NCI-H2171 (cell line): ENCODE results near the gene SPAG6.

Experiments used
- DNase-seq: peaks from one replicate; lab custom pipeline; 2025; lab: John Stamatoyannopoulos, UW

The SPAG6 gene

DNA sequence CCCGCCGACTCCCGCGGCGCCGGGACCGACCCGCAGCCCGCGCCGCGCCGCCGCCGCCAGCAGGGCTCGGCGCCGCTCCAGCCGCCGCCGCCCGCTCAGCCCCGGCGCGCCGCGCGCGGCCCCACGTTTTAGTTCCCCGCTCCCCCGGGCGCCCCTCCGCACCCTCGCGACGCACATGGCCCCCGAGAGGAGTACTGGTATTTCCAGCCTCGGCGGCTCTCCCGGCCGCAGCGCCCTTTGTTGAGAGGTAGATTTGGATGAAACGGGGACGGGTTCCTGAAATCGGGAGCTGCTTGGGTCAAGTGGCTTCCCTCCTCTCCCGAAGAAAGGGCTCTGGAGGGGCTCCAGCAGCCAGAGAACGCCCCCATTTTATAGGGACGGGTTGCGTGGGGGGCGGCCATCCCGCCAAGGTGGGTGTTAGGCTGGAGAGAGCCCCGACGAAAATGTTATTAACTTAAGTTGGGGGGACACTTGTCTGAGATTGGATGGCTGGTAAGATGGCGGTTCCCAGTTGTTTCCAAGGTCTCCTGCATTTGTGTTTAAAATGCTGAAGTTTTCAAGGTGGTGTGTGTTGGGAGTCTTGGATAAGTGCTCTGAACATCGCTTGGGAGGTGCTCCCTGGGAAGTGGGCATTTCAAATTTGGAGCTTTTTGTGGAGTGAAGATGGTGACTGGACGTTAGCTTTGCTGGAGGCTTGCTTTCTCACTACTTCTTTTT is 23.2 kb upstream of the SPAG6 start:
- no peak for DNase-seq

GRCh38 chr10:22322641-22323160 is 22.6 kb upstream of the SPAG6 start:
- DNase-seq = no peak

GRCh38 chr10:22323538-22324305 is 21.6 kb upstream of the SPAG6 start:
- no peak for DNase-seq

DNA sequence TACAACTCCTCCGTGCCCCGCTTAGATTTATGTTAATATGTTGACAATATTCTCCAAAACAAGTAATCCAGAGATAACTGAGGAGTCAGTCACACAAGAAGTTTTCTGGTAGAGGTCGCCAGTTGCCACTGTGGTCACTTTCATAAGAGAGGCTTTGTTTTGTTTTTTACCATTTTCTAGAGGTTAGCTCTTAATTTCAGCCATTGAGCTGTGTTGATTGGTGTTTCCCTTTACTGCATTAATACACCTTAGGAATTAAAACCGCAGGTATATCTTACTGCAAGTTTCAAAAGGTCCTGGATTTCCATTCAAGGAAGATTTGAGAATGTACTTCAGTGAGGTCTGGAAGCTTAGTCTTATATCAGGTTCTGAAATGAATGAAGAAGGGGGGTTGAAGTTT is 20.9 kb upstream of the SPAG6 start:
- DNase-seq = no peak

GRCh38 chr10:22324893-22325271 is 20.4 kb upstream of the SPAG6 start:
- DNase-seq = no peak

- no peak for DNase-seq
Measured at GRCh38 chr10:22325272-22326144, 19.8 kb upstream of the SPAG6 start.

GRCh38 chr10:22326145-22326702 is 19.1 kb upstream of the SPAG6 start:
- DNase-seq = no peak

DNA sequence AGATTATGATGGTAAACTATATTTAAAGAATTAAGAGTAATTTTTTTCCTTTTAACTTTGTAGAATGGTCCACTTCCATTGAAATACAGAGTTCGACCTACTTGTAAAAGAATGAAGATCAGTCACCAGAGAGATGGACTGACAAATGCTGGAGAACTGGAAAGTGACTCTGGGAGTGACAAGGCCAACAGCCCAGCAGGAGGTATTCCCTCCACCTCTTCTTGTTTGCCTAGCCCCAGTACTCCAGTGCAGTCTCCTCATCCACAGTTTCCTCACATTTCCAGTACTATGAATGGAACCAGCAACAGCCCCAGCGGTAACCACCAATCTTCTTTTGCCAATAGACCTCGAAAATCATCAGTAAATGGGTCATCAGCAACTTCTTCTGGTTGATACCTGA is 16.1 kb upstream of the SPAG6 start:
- DNase-seq = no peak

DNA sequence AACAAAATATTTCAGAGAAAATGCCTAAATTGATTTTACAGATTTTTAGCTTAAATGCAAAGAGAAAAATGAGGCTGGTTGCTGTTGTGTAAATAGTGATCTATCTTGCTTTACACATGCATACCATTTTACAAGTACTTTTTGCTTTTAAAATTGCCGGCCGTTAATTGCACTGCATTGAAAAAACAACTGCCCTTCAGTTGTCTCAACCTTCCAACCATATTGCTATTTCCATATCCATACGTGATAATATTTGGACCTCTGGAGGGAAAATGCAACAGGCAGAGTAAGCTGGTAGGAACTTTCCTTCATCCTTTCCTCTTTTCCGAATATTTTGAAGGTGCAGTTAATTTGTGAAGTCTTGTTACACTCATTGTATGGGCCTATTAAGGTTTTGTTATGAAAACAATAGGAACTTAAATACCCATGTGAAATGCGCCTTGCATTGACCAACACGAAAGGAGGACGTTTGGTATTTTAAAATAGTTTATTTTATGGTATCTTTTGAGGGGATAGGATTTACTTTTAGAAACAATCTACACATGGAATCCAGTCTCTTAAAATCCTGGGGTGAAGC is 13.1 kb upstream of the SPAG6 start:
- no peak for DNase-seq

- no peak for DNase-seq
Measured at GRCh38 chr10:22333167-22333974, 11.9 kb upstream of the SPAG6 start.

DNA sequence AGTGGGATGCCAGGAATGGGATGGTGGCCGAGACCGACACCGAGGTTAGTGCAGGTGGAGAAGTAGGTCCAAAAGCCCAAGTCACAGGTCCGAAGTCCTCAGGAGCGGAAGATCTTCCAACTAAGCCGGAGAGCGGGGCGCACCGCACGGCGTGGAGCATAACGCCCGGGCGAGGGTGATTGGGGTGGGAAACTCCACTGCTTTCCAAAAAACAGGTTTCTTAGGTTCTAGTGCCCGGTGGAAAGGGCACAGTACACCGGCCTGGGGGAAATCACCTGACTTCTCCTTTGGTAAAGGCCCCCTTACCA is 11.4 kb upstream of the SPAG6 start:
- DNase-seq = no peak

DNA sequence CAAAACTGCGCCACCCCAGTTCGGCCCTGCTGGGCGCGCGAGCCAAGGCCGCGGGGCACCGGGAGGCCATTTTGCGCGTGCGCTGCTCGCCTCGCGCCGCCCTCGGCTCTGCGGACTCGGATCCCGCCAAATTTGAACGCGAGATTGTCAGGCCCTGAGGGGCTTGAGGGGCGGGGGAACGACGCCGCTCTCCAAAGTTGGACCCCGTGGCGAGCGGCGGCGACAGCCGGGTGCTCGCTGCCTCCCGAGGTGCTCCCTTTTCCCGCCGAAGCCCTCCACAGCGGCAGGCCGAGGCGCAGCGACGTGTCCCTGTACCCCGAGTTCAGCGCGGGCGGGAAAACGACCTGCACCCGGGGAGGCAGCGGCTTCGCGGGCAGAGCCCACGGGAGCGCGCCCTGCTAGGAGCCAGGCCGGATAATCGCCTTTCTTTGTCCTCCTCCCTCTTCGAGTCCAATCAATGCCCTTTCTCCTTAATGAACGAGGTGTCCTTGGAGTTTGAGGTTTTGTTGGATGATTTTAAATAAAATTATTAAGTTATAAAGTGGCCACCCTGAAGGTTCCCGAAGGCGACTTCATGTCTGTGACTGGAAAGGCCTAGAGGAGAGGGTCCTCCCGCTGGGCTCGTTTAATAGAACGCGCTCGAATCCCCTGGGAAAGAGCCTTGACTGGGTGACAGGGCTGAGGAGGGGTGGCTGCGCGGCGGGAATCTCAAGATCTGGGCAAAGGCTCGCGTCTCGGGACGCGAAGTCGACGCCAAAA is 10.7 kb upstream of the SPAG6 start:
- DNase-seq = no peak

DNA sequence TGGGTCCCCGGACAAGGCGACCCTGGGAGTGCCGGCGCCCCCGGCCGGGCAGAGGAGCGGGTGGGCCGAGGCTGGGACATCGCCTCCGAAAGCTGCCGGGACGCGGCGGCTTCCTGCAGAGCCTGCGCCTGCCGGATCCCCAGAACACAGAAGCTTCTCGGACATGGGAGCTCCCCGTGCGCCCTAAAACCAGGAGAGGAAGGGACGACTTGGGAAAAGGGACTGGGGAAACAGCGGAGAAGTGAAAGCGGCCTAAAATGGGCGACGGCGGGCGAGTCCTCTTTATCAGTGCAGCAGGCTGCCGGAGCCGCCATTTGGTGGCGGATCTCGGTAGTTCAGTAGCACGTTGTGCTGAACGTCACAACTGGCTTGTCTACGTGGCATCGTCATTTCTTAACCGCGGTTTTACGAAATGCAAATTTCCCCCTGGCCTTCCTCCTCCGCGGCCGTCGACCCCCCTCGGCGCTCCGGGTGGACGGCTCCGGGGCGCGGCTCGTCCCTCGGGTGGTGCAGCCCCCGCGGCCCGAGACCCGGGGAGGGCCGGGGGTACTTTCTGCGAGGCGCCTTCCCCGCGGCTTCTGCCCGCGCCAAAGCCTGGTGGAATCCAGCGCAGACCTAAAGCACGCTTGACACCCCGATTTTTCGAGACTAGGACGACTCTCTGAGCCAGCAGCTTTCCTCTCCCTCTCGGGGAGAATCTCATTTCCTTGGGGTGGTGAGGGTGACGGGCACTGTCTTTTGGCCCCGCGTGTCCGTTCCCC is 9.9 kb upstream of the SPAG6 start:
- DNase-seq = no peak

DNA sequence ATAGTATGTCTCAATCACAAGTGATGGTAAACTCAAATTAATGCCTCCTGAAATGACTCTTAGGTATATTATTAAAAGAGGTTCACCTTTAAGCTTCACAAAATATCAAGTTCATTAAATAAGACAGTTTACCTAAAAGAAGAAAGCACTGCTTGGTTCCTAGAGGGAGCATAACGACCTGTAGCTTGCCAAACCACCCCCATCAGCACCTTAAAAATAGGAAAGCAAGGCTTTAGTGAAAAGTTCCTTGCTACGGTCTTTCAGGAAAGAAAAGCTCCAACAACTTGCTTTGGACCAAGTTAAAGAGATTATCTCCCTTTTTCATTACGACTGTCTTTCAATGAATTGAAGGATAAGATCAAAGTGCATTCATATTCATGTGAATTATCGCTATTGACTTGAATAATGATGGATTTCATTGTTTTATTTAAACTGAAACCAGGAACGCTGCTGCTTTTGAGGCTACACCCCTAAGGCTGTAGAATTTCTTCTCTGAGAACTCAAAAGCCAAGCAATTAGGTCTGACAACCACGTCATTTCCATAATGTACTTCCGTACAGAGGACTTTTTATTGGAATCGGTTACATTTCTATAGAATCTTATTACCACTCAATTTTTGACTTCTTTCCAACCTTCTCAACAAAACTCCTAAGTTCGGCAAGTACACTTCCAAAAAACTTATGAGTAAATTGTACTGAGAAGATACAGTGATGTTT is 7.0 kb upstream of the SPAG6 start:
- no peak for DNase-seq

DNA sequence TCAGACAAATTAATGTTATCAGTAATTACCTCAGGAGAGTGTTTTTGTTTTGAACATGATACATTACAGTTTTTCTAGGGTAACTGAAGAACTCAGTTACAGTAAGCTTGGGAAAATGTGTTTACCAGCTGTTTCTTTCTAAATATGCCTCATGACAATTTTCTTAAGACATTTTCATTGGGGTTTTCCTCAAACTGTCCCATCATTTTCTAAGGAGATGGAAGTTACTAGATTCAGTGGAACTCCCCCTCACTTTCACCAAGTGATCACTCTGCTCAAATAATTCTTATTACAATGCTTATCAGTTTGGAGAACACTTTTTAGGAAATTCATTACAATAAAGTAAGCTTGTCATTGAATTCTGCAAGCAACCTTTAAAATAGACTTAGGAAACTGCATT is 6.4 kb upstream of the SPAG6 start:
- DNase-seq = no peak

- no peak for DNase-seq
Measured at GRCh38 chr10:22339761-22340328, 5.5 kb upstream of the SPAG6 start.

GRCh38 chr10:22340329-22341189 is 4.7 kb upstream of the SPAG6 start:
- DNase-seq = peak; percentile 51
